ENCODE results near the gene TAS1R3. TPM values are rescaled to one million over a fixed set of nuclear protein-coding genes. Genes with fewer than 3 reads are reported as not detected.

TAS1R3 gene
- total RNA-seq, 1 donor from 2014 or later = 0.32 TPM

DNA sequence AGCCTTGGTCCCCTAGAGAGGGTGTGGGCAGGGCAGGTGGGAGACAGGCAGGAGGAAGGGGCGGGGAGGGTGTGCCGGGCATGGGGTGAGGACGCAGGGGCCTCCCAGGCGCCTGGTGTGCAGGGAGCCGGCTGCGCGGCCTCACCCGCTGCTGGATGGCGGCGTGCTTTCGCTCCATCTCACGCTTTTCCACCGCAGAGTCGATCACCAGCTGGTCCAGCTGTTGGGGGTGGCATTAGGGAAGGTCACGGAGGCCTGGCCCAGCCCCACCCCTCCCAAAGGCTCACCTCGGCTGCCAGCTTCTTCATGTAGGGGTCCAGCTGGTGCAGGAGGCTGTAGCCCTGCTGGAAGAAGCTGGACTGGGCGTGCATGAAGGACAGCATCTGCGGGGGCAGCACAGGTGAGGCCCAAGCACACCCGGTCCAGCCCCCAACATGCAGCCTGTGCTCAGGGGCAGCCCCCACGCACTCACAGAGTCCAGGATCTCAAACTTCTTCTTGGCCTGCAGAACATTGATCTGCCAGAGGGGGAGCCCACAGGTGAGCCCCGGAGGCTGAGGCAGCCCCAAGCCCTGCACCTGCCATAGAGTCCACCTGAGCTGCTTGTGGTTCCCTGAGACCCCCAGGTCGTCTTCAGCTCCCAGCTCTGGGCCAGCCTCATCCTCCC is 31.3 kb upstream of the TAS1R3 start:
- Mint-ChIP-seq H3K27me3 (ENCODE audit: low read depth) (no peaks in the 10 kb centered on the region), H3K4me3 (ENCODE audit: low read depth) (no peak overlapping the region), H3K27ac (no peak overlapping the region), H3K4me1 (ENCODE audit: low read depth) (no peaks in the 10 kb centered on the region), H3K36me3 (ENCODE audit: low read depth) (no peaks in the 10 kb centered on the region), H3K9me3 (no peaks in the 10 kb centered on the region)
- intact Hi-C loops (cut with micrococcal nuclease) = loop anchor here (10.0 kb wide), 1 partner anchor 75 kb away; the partner anchor contains the start of gene AURKAIP1
- DNase-seq (ENCODE audit: low spot score) = no peak

DNA sequence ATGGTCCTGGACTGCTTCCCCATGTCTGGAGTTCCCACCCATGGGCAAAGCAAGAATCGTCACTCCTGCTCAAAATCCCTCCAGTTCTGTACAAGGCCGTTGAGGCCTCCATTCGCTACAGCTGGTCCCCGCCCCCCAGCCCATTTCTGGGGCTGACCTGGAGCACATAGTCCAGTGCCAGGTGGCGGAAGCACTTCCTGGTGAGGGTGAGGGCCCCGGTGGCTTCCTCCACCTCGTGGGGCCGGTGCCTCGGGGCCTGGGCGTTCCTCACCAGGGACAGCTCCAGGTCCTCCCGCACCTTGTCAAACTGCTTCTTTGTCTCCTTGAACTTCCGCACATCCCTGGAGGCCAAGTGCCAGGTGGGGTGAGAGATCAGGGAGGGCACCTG is 30.7 kb upstream of the TAS1R3 start:
- H3K9me3 Mint-ChIP-seq = no peaks in the 10 kb centered on the region
- no peak overlapping the region for H3K4me3 Mint-ChIP-seq (ENCODE audit: low read depth)
- H3K27me3 Mint-ChIP-seq (ENCODE audit: low read depth) = no peaks in the 10 kb centered on the region
- intact Hi-C loops (cut with micrococcal nuclease) = loop anchor here (10.0 kb wide), 1 partner anchor 74 kb away; the partner anchor contains the start of gene AURKAIP1
- DNase-seq (ENCODE audit: low spot score) = no peak
- H3K27ac Mint-ChIP-seq = no peak overlapping the region
- H3K36me3 Mint-ChIP-seq (ENCODE audit: low read depth) = no peaks in the 10 kb centered on the region
- H3K4me1 Mint-ChIP-seq (ENCODE audit: low read depth) = no peaks in the 10 kb centered on the region

DNA sequence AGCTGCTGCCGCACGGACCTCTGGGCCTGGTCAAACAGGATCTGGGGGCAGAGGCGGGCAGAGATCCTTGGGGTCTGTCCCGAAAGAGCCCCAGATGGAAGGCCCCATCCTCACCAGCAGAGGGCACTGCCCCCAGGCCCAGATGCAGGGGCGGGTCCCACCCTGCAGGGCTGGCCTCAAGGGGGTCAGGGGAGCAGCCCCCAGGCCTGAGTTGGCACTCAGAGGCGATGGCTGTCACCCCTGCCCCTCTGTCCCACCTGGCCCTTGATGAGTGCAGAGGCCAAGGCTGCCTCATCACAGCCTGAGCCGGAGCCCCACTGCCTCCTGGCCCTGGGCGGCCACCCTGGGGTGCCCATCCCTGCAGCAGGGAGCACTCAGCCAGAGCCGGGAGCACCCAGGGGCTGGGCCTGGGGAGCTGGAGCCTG is 29.1 kb upstream of the TAS1R3 start:
- DNase-seq (ENCODE audit: low spot score) = no peak
- intact Hi-C loops (cut with micrococcal nuclease) = loop anchor here (10.0 kb wide), 1 partner anchor 73 kb away; the partner anchor contains the start of gene AURKAIP1
- Mint-ChIP-seq H3K36me3 (ENCODE audit: low read depth) (no peaks in the 10 kb centered on the region), H3K4me1 (ENCODE audit: low read depth) (peaks cover 10% of the 10 kb centered on the region), H3K4me3 (ENCODE audit: low read depth) (no peak overlapping the region), H3K27ac (no peak overlapping the region), H3K27me3 (ENCODE audit: low read depth) (no peaks in the 10 kb centered on the region), H3K9me3 (no peaks in the 10 kb centered on the region)

- intact Hi-C loops (cut with micrococcal nuclease) = loop anchor here (10.0 kb wide), 1 partner anchor 72 kb away; the partner anchor contains the start of gene AURKAIP1
- DNase-seq (ENCODE audit: low spot score) = no peak
- Mint-ChIP-seq H3K4me1 (ENCODE audit: low read depth) (peaks cover 10% of the 10 kb centered on the region), H3K9me3 (no peaks in the 10 kb centered on the region), H3K4me3 (ENCODE audit: low read depth) (no peak overlapping the region), H3K36me3 (ENCODE audit: low read depth) (no peaks in the 10 kb centered on the region), H3K27ac (no peak overlapping the region), H3K27me3 (ENCODE audit: low read depth) (no peaks in the 10 kb centered on the region)
These were observed 28.1 kb upstream of the TAS1R3 start for GRCh38 chr1:1302951-1303509.

GRCh38 chr1:1303736-1304135 is 27.3 kb upstream of the TAS1R3 start:
- Mint-ChIP-seq H3K27ac (no peak overlapping the region), H3K4me1 (ENCODE audit: low read depth) (peaks cover 10% of the 10 kb centered on the region), H3K27me3 (ENCODE audit: low read depth) (no peaks in the 10 kb centered on the region), H3K36me3 (ENCODE audit: low read depth) (no peaks in the 10 kb centered on the region), H3K4me3 (ENCODE audit: low read depth) (no peak overlapping the region), H3K9me3 (no peaks in the 10 kb centered on the region)
- intact Hi-C loops (cut with micrococcal nuclease) = loop anchor here (10.0 kb wide), 1 partner anchor 71 kb away; the partner anchor contains the start of gene AURKAIP1
- no peak for DNase-seq (ENCODE audit: low spot score)

DNA sequence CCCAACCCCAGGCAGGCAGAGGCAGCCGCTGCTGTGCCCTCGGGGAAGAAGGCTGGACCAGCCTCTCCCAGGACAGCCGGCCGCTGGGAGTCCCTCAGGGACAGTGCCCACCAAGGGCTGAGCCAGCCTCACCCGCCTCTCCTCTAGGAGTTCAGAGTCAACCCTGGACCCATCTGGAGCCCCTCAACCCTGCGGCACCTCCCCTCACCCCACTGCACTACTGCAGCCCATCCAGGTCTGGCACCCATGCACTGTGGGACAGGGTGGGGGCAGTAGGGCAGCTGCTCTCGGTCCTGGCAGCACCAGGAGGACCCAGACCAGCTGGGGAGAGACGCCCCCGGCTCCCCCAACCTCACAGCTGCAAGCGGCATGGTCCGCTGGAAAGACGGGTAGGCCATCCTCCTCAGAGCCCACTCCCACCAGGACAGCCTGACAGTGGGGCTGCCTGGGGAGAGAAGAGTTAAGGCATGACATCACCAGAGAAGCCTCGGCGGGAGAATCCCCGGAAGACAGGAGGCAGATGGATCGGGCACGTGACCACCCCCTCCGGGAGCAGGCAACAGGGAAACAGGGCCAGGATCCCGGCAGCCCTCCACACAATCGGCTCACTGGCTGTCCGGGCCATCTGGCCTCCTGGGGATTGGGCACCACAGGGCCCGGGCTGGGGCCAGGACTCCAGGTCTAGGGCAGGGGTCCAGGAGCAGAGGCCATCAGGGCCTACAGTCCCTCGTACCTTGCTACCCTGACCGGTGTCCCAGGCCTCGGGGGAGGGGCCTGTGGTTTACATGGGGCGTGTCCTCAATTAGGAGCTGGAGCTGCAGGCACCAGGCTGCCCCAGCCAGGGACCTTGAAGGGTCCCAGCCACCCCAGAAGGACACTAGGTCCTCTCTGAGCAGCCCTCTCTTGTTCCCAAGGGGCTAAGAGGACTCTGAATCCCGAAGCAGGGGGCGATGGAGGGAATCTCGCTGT is 26.5 kb upstream of the TAS1R3 start:
- Mint-ChIP-seq H3K36me3 (ENCODE audit: low read depth) (no peaks in the 10 kb centered on the region), H3K4me1 (ENCODE audit: low read depth) (peaks cover 10% of the 10 kb centered on the region), H3K27me3 (ENCODE audit: low read depth) (no peaks in the 10 kb centered on the region), H3K4me3 (ENCODE audit: low read depth) (peak overlapping the region; percentile 84), H3K9me3 (no peaks in the 10 kb centered on the region), H3K27ac (no peak overlapping the region)
- intact Hi-C loops (cut with micrococcal nuclease) = loop anchor here (5.0 to 10.0 kb wide), 2 partner anchors 70 to 187 kb away; partner anchors contain the start of genes AURKAIP1 and C1orf159
- no peak for DNase-seq (ENCODE audit: low spot score)

DNA sequence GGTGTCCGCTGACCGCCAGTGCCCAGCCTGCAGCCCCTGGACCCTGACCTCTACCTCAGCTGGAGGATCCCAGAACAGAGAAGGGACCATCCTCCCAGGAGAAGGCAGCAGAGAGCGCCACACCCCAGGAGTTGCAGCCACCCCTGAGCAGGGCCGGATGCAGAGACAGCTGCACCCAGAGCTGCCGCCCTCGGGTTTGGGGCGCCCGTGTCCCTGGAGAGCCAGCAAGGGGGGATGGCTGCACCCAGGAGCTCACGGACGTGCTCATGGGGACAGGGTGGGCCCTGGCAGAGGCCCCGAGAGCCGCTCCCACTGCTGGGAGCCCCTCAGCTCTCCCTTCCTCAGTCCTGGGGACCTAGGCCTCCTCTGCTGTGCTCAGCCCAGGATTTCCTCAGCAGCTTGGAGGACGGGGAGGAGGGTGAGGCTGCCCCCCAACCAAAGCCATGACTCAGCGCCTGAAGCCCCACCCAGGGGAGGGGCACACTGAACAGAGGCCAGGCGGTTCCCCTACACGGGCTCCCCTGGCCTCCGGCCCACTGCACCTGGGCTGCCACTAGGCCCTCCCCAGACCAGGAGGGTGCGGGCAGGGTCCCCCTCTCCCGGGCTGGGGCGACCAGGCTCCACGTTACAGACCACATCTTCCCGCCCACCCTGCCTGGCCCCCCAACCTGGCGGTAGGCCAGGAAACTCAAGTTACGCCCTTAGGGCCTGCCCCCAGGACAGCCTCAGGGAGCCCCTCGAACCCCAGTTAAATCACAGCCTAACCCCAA is 25.6 kb upstream of the TAS1R3 start:
- H3K36me3 Mint-ChIP-seq (ENCODE audit: low read depth) = peaks cover 2% of the 10 kb centered on the region
- peak overlapping the region; percentile 84 for H3K4me3 Mint-ChIP-seq (ENCODE audit: low read depth)
- intact Hi-C loops (cut with micrococcal nuclease) = loop anchor here (5.0 to 10.0 kb wide), 2 partner anchors 69 to 188 kb away; partner anchors contain the start of genes AURKAIP1 and C1orf159
- H3K4me1 Mint-ChIP-seq (ENCODE audit: low read depth) = peaks cover 10% of the 10 kb centered on the region
- no peaks in the 10 kb centered on the region for H3K27me3 Mint-ChIP-seq (ENCODE audit: low read depth)
- H3K27ac Mint-ChIP-seq = peak overlapping the region; percentile 72
- DNase-seq (ENCODE audit: low spot score) = peak; percentile 65
- no peaks in the 10 kb centered on the region for H3K9me3 Mint-ChIP-seq

DNA sequence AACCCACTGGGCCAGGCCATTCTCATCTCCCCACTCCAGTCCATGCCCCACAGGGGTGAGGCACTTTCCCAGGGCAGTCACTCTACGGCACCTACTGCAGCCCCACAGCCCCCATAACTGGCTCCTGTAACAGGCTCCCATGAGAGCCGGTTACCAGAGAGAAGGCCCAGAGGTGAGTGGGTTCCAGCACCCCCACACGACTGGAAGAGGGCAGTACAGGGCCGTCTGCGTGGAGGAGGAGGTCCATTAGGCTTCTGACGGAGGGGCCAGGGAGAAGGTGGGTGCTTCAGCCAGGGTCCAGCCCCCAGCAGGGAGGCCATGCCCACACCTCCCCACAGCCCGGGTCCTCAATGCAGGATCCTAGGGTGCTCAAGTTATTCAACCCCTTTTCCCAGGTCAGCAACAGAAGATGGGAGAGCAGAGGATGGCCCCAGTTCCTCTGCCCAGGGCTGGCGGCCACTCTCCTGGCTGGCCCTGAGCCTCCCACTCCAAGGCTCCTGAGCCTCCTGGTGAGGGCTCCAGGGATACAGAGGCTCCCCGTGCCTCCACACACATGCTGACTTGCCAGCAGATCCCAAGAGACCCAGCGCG is 24.9 kb upstream of the TAS1R3 start:
- Mint-ChIP-seq H3K4me1 (ENCODE audit: low read depth) (peaks cover 10% of the 10 kb centered on the region), H3K9me3 (no peaks in the 10 kb centered on the region), H3K27ac (peak overlapping the region; percentile 72), H3K4me3 (ENCODE audit: low read depth) (peak overlapping the region; percentile 84), H3K36me3 (ENCODE audit: low read depth) (peaks cover 6% of the 10 kb centered on the region), H3K27me3 (ENCODE audit: low read depth) (no peaks in the 10 kb centered on the region)
- intact Hi-C loops (cut with micrococcal nuclease) = loop anchor here (5.0 to 10.0 kb wide), 2 partner anchors 69 to 189 kb away; partner anchors contain the start of genes AURKAIP1 and C1orf159
- no peak for DNase-seq (ENCODE audit: low spot score)

GRCh38 chr1:1306661-1307260 is 24.3 kb upstream of the TAS1R3 start:
- peaks cover 6% of the 10 kb centered on the region for H3K36me3 Mint-ChIP-seq (ENCODE audit: low read depth)
- no peaks in the 10 kb centered on the region for H3K9me3 Mint-ChIP-seq
- peaks cover 10% of the 10 kb centered on the region for H3K4me1 Mint-ChIP-seq (ENCODE audit: low read depth)
- no peaks in the 10 kb centered on the region for H3K27me3 Mint-ChIP-seq (ENCODE audit: low read depth)
- no peak for DNase-seq (ENCODE audit: low spot score)
- intact Hi-C loops (cut with micrococcal nuclease) = loop anchor here (5.0 to 10.0 kb wide), 2 partner anchors 68 to 189 kb away; partner anchors contain the start of genes AURKAIP1 and C1orf159
- peak overlapping the region; percentile 84 for H3K4me3 Mint-ChIP-seq (ENCODE audit: low read depth)
- H3K27ac Mint-ChIP-seq = peak overlapping the region; percentile 72

GRCh38 chr1:1307261-1307922 is 23.7 kb upstream of the TAS1R3 start:
- H3K4me3 Mint-ChIP-seq (ENCODE audit: low read depth) = peak overlapping the region; percentile 84
- intact Hi-C loops (cut with micrococcal nuclease) = loop anchor here (5.0 to 10.0 kb wide), 2 partner anchors 67 to 190 kb away; partner anchors contain the start of genes AURKAIP1 and C1orf159
- DNase-seq (ENCODE audit: low spot score) = no peak

More at GRCh38 chr1:1307261-1307922, 23.7 kb upstream of the TAS1R3 start:
- H3K36me3 Mint-ChIP-seq (ENCODE audit: low read depth) = peaks cover 6% of the 10 kb centered on the region
- peaks cover 10% of the 10 kb centered on the region for H3K4me1 Mint-ChIP-seq (ENCODE audit: low read depth)
- H3K9me3 Mint-ChIP-seq = no peaks in the 10 kb centered on the region
- no peaks in the 10 kb centered on the region for H3K27me3 Mint-ChIP-seq (ENCODE audit: low read depth)
- peak overlapping the region; percentile 72 for H3K27ac Mint-ChIP-seq
